K562 (cell line): ENCODE measurements around the gene RESF1. TPM values are rescaled to one million over a fixed set of nuclear protein-coding genes. Genes with fewer than 3 reads are reported as not detected.

Source experiments
- BACH1 ChIP-seq: fragments of 200-800 bp; sonication (Bioruptor generic); IDR thresholded peaks from 2 replicates; pipeline ENCODE4 v1.6.1; 2016; ENCODE audit warnings: missing genetic modification characterization, missing compliant biosample characterization
- CBFB ChIP-seq: sonication (generic); formaldehyde crosslinking; IDR thresholded peaks from 2 replicates; pipeline ENCODE4 v1.4.0; 2020; ENCODE audit warnings: mild to moderate bottlenecking, missing genetic modification reagents
- CREB3 ChIP-seq: fragments of 450-650 bp; conservative IDR thresholded peaks from 2 replicates; pipeline ENCODE4 v1.6.1; 2016; ENCODE audit warnings: missing genetic modification characterization, low read depth, mild to moderate bottlenecking, missing compliant biosample characterization, moderate library complexity
- EP400 ChIP-seq: fragments of 450-650 bp; IDR thresholded peaks from 2 replicates; pipeline ENCODE4 v1.6.1; 2017; ENCODE audit warnings: antibody characterized with exemption, mild to moderate bottlenecking, moderate library complexity
- ERF ChIP-seq: fragments of 450-650 bp; formaldehyde crosslinking; IDR thresholded peaks from 2 replicates; pipeline ENCODE4 v1.4.0; 2020; ENCODE audit warnings: mild to moderate bottlenecking, mixed read lengths
- ETS2 ChIP-seq: IDR thresholded peaks from 2 replicates; pipeline ENCODE4 v1.6.1; 2016; ENCODE audit warnings: borderline replicate concordance, missing genetic modification characterization, mild to moderate bottlenecking, moderate library complexity, missing compliant biosample characterization; ENCODE audit not compliant: poor library complexity, severe bottlenecking
- FOXP4 ChIP-seq: sonication (generic); formaldehyde crosslinking; IDR thresholded peaks from 2 replicates; pipeline ENCODE4 v1.8.0; 2022; ENCODE audit warnings: mild to moderate bottlenecking, missing genetic modification reagents, borderline replicate concordance
- HLTF ChIP-seq: fragments of 450-650 bp; IDR thresholded peaks from 2 replicates; pipeline ENCODE4 v1.6.1; 2016
- HOMEZ ChIP-seq: fragments of 250-450 bp; sonication (Bioruptor Pico); IDR thresholded peaks from 2 replicates; pipeline ENCODE4 v1.4.0; 2020; ENCODE audit warnings: mild to moderate bottlenecking, moderate library complexity
- HOXB6 ChIP-seq: fragments of 250-450 bp; sonication (Bioruptor Pico); IDR thresholded peaks from 2 replicates; pipeline ENCODE4 v1.5.1; 2022; ENCODE audit warnings: mild to moderate bottlenecking, borderline replicate concordance
- L3MBTL2 ChIP-seq: fragments of 450-650 bp; IDR thresholded peaks from 2 replicates; pipeline ENCODE4 v1.6.1; 2016; ENCODE audit warnings: mild to moderate bottlenecking, moderate library complexity
- LEF1 ChIP-seq: fragments of 450-650 bp; IDR thresholded peaks from 2 replicates; pipeline ENCODE4 v1.6.1; 2016; ENCODE audit warnings: mild to moderate bottlenecking
- MAZ ChIP-seq, 2 experiments: fragments of 450-650 bp in 1 of 2; sonication (generic) in 1 of 2; formaldehyde crosslinking; IDR thresholded peaks in 1 of 2; conservative IDR thresholded peaks in 1 of 2; 2 replicates each; pipeline versions ENCODE4 v1.4.0 to v1.5.0; 2020; ENCODE audit warnings: mild to moderate bottlenecking in 1 of 2, missing genetic modification reagents in 1 of 2
- MCM5 ChIP-seq: fragments of 450-650 bp; IDR thresholded peaks from 2 replicates; pipeline ENCODE4 v1.6.1; 2016; ENCODE audit warnings: low read depth
- MXI1 ChIP-seq: IDR thresholded peaks from 2 replicates; pipeline ENCODE4 v1.6.1; 2011; ENCODE audit warnings: low read depth, mild to moderate bottlenecking, improper control_type of control experiment, low read length
- RBBP5 ChIP-seq: fragments of 200-600 bp; sonication (generic); IDR thresholded peaks from 2 replicates; pipeline ENCODE4 v1.6.1; 2012; ENCODE audit warnings: borderline replicate concordance, mild to moderate bottlenecking, low read length, control low read depth, inconsistent platforms; ENCODE audit not compliant: insufficient read depth, poor library complexity, severe bottlenecking
- SAFB2 ChIP-seq: fragments of 200-400 bp; formaldehyde crosslinking; IDR thresholded peaks from 2 replicates; pipeline ENCODE4 v1.6.1; 2018; ENCODE audit warnings: borderline replicate concordance, low read length, low read depth, moderate library complexity; ENCODE audit not compliant: severe bottlenecking
- SMAD3 ChIP-seq: fragments of 450-650 bp; formaldehyde crosslinking; conservative IDR thresholded peaks from 2 replicates; pipeline ENCODE4 v1.4.0; 2020; ENCODE audit warnings: mild to moderate bottlenecking
- SUPT5H ChIP-seq: fragments of 450-650 bp; IDR thresholded peaks from 2 replicates; pipeline ENCODE4 v1.6.1; 2016
- TCF7L2 ChIP-seq: fragments of 150-350 bp; IDR thresholded peaks from 2 replicates; pipeline ENCODE4 v1.6.1; 2016; ENCODE audit warnings: low read depth, mild to moderate bottlenecking, low read length, moderate library complexity
- ZBTB1 ChIP-seq: sonication (generic); formaldehyde crosslinking; IDR thresholded peaks from 2 replicates; pipeline ENCODE4 v1.8.1; 2023; ENCODE audit warnings: missing genetic modification reagents, low read depth, mild to moderate bottlenecking, borderline replicate concordance
- ZNF175 ChIP-seq: fragments of 200-800 bp; sonication (Bioruptor generic); IDR thresholded peaks from 2 replicates; pipeline ENCODE4 v1.6.1; 2016; ENCODE audit warnings: low read depth, mild to moderate bottlenecking, missing genetic modification characterization, missing compliant biosample characterization
- ZNF316 ChIP-seq: fragments of 450-650 bp; IDR thresholded peaks from 2 replicates; pipeline ENCODE4 v1.6.1; 2016
- ZNF408 ChIP-seq: fragments of 250-450 bp; sonication (Bioruptor Pico); IDR thresholded peaks from 2 replicates; pipeline ENCODE4 v1.4.0; 2020; ENCODE audit warnings: low read depth, mild to moderate bottlenecking, moderate library complexity
- ZNF436 ChIP-seq: fragments of 250-450, 450-650 bp; sonication (Bioruptor Pico); formaldehyde crosslinking; IDR thresholded peaks from 2 replicates; pipeline ENCODE4 v1.7.0; 2020; ENCODE audit warnings: mild to moderate bottlenecking
- ZNF584 ChIP-seq: fragments of 200-800 bp; sonication (Bioruptor generic); IDR thresholded peaks from 2 replicates; pipeline ENCODE4 v1.6.1; 2016; ENCODE audit warnings: low read depth, mild to moderate bottlenecking, missing genetic modification characterization, missing compliant biosample characterization
- polyA plus RNA-seq, 8 experiments: library from polyadenylated mRNA; depleted of rRNA in 4 of 8; stranded (reverse) in 5 of 8; unstranded in 3 of 8; fragments of >200 nt; fragmentation: Nextera tagmentation in 2 of 8; fragmentation: Illumina TruSeq in 1 of 8; extraction: Ambion mirVana in 2 of 8; extraction: Trizol in 1 of 8; gene quantifications; 2 replicates each; pipeline versions ENCODE4 v1.2.1 to v1.2.3, GENCODE V29; 2011 to 2014; ENCODE audit warnings: inconsistent platforms in 1 of 8, missing spikeins in 1 of 8
- total RNA-seq, 7 experiments: library from RNA; depleted of rRNA in 6 of 7; stranded (reverse); fragments of >200 nt in 6 of 7; fragmentation: Illumina TruSeq in 2 of 7; extraction: Trizol in 2 of 7; gene quantifications; 2 replicates each; pipeline versions ENCODE4 v1.2.1 to v1.2.3, GENCODE V29; 2011 to 2021; ENCODE audit warnings: low replicate concordance in 1 of 7

RESF1 gene
- total and polyA plus RNA-seq, 9 of the 15 experiments (the other 6 are each of a cell fraction or from before 2014, with no cell fraction given): 21.5 to 121 (median 53.6) TPM

GRCh38 chr12:32000373-32001005 lies 41.3 kb downstream of the RESF1 start (continued):
- TF ChIP-seq FOXP4 (CRISPR knock-in tag): no peak
- TF ChIP-seq HLTF: no peak
- TF ChIP-seq ZNF175 (CRISPR knock-in tag): no peak
- TF ChIP-seq MXI1: no peak; the same call in 1 of the 2 replicates
- TF ChIP-seq SAFB2: no peak
- no peak for TF ChIP-seq TCF7L2
- TF ChIP-seq RBBP5: no peak
- TF ChIP-seq MCM5: no peak
- TF ChIP-seq SUPT5H: no peak
- no peak for TF ChIP-seq ZNF408 (CRISPR knock-in tag)
- TF ChIP-seq CREB3 (tag): no peak
- no peak for TF ChIP-seq HOMEZ
- no peak for TF ChIP-seq ZNF436 (CRISPR knock-in tag)
- TF ChIP-seq ERF: no peak
- no peak for TF ChIP-seq MAZ (CRISPR knock-in tag; conservative IDR thresholded peaks at IDR 0.05 in 1 of 2, IDR thresholded peaks at IDR 0.05 in 1 of 2)
- TF ChIP-seq LEF1: peak; percentile 83
- TF ChIP-seq CBFB (CRISPR knock-in tag): no peak
- TF ChIP-seq L3MBTL2: no peak
- peak; percentile 37; the same call in 1 of the 2 replicates for TF ChIP-seq BACH1 (tag)
- TF ChIP-seq EP400: peak; percentile 47
- no peak for TF ChIP-seq ETS2 (tag)
- no peak for TF ChIP-seq ZBTB1 (CRISPR knock-in tag)
- TF ChIP-seq HOXB6: no peak
- TF ChIP-seq SMAD3 (CRISPR knock-in tag): 0 out of 2 replicates have a peak, but pooled peaks have one; percentile 7
- TF ChIP-seq ZNF316: peak; percentile 97
- no peak for TF ChIP-seq ZNF584
